Measurements from ENCODE around the gene RPL10. TPM values are rescaled to one million over a fixed set of nuclear protein-coding genes. Genes with fewer than 3 reads are reported as not detected.

RPL10 gene
- total RNA-seq (2014; rRNA removed; shearing (Covaris generic)), result 2,883 and 3,419 TPM in 2 replicates

DNA sequence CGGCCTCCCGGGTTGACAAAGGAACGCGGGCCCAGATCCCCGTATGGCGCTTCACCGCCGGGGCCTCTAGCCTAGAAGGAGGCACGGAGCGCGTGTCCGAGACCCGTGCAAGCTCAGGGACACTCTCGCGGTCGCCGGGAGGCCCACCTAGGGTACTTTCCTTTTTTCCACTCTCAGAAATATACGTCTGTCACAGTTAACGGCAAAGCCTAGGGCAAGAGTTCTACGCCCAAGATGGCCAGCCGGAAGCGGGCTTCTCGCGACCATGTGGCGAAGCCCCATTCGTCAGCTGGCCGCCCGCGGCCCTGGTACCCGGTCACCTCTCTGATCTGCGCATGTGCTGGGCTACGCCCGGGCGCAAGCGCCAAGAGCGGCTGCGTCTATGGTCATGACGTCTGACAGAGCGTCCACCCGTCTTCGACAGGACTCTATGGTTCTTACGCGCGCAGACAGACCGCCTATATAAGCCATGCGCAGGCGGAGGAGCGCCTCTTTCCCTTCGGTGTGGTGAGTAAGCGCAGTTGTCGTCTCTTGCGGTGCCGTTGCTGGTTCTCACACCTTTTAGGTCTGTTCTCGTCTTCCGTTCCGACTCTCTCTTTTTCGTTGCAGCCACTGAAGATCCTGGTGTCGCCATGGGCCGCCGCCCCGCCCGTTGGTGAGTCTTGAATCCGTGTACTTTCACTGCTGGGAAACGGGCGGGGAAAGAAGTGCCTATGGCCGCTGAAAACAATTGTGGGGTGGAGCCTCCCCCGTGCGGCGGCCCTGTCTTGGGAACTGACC, at the start of gene RPL10:
RPL10 (plus strand) TSS at position 490 of the 780 bp plus-strand sequence; CDS start at position 633, 143 bp downstream.
- DNase-seq (ENCODE audit: low spot score), result peak; percentile 94
- in situ Hi-C loops (cut with HindIII; ENCODE audit: low sequenced_read_pairs), result no loop called here

DNA sequence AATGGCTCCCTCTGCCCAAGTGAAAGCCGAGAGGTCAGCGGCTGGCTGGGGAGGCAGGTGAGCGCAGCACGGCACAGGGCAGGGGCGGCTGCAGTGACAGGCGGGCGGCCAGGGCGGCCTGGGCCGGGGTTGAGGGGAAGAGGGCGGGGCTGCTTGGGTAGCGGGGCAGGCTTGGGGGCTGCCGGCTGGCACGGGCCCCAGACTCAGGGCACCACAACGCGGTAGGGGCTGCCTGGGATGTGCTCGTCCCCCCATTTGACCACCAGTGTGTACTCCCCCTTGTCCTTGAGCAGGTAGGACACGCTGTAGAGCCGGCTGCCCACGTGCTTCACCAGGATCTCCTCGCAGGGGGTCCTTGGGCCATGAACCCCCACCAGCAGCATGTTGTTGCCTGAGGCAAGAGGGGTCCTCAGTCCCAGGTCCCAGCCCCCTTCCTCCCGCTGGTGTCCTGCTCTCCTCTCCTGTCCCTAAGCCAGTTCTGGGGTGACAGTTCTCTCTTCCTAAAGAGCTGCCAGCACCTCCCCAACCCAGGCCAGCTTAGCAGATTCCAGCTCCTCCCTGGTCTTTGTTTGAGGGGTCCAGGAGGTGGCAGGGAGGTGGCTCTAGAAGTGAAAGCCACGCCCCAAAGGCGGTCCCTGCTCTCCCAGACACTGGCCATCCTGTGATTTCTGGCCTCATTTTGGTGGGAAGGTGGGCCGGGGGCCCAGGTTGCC, 49.4 kb upstream of the RPL10 start:
- in situ Hi-C loops (cut with HindIII; ENCODE audit: low sequenced_read_pairs), result no loop called here
- no peak for DNase-seq (ENCODE audit: low spot score)

DNA sequence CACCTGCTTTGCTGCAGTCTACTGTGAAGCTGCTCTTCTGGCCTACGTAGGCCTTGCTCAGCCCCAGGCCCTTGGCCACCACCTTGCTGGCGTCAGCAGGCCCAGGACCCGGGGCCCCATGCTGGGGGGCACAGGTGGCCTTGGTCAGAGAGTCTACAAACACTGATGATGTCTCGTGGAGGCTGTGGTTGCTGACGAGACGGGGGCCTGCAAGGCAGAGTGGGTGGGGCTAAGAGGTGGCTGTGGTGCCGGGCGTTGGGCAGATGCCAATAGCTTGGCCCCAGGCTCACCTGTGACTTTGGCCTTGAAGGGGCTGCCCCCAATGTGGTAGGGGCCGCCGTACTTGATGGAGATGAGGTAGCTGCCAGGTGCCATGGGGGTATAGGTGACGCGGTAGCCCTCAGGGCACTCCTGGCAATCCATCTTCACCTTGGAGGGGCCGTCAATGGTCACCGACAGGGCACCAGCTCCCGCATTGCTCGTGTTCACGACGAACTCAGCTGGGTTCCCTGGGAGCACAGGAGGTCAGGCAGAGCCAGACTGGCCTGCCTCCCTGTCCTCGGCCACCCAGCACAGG, 48.7 kb upstream of the RPL10 start:
- in situ Hi-C loops (cut with HindIII; ENCODE audit: low sequenced_read_pairs), result no loop called here
- DNase-seq (ENCODE audit: low spot score), result no peak

DNA sequence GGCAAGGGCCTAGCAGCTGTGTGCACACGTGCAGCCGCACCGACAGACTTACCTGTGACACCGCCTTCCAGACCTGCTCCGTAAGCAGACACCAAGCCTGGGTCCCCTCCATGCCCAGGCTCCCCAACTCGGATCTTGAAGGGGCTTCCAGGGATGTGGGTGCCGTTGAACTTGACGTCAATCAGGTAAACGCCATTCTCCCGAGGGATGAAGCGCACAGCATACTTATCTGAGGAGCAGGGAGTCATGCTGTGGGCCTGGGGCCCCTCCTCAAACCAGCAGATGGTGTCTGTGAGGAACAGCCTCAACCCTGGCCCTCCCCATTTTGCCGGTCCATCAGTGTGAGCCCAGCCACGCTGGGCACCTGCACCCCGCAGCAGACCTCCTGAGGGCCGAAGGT, 48.2 kb upstream of the RPL10 start:
- in situ Hi-C loops (cut with HindIII; ENCODE audit: low sequenced_read_pairs), result no loop called here
- no peak for DNase-seq (ENCODE audit: low spot score)

DNA sequence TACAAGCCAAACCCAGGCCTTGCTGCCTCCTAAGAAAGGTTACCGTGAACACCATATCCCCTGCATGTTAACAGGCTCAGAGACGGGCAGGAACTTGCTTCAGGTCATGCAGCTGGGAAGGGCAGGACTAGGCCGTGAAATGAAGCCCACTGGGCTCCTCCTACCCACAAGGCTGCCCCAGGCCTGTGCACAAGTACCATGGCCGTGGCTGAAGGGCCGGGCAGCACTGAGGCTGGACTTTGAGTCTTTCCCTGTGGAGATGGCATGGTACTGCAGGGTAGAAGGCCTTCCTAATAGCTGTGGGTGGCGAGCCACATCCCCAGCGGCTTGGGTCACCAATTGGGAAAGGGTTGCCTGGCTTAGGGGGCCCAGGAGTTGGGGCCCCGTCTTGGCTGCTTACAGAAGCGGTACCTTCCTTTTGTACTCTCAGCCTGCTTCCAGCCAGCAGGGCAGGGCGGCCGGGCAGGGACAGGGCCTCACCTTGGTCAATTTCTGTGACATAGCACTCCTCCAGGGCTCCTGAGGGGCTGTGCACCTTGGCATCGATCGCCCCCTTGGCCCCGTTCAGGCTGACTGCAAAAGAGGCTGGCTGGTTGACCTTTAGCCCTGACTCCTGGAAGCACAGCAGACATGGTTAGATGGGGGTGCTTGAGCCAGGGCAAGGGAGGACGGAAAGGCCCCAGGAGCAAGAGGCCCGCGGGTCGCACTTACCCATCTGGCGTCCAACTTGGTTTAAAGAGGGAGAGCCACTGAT, 47.6 kb upstream of the RPL10 start:
- DNase-seq (ENCODE audit: low spot score), result no peak
- in situ Hi-C loops (cut with HindIII; ENCODE audit: low sequenced_read_pairs), result no loop called here

DNA sequence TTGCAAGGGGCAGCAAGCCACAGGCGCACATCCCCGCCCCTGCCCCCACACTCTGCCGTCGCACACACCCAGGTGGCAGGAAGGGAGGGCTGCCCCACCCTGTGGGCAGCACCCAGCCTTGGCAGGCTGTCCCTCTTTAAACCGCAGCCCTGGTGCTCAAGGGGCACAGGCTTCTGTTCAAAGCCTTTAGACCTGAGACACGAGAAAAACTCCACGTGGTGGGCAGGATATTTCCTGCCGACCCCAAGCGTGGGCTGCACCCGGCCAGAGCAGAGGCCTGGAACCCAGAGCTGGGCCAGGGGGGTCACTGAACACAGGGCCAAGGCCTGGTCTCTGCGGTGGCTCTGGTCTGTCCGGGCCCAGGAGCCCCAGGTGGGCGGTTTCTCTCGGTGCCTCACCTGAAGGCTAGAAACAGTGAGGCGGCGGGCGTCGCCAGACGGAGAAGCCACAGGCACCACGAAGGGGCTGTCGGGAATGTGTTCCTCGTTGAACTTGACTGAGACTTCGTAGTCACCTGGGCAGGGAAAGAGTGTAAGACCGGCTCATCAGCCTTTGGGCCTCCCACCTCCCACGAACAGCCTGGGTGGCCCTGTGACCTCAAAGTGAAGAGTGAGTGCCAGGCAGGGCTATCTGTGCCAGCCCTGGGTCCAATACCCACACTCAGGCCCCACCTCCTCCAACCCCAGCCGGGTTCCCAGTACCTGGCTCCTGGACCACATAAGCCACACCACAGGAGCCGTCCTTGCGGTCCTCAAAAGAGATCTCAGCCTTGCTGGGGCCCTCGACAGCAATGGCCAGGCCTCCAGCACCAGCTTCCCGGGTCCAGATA, 46.8 kb upstream of the RPL10 start:
- in situ Hi-C loops (cut with HindIII; ENCODE audit: low sequenced_read_pairs), result no loop called here

DNA sequence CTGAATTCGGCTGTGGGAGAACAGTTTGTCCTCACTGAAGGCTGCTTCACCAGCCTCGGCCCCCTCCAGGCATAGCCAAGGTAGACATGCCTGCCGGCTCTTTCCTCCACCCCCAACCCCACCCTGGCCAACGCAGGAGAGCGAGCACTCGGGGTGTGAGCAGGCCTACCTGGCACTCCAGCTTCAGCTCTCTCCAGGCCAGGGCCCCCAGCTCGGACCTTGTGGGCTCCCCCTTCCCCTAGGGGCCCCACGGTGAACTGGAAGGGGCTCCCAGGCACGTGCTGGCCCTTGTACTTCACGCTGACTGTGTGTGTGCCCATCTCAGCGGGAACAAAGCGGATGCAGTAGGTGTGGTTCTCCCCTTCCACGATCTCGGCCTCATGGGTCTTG, 46.2 kb upstream of the RPL10 start:
- no peak for DNase-seq (ENCODE audit: low spot score)
- in situ Hi-C loops (cut with HindIII; ENCODE audit: low sequenced_read_pairs), result no loop called here

More for the DNA sequence above, 46.8 kb upstream of the RPL10 start:
- no peak for DNase-seq (ENCODE audit: low spot score)

DNA sequence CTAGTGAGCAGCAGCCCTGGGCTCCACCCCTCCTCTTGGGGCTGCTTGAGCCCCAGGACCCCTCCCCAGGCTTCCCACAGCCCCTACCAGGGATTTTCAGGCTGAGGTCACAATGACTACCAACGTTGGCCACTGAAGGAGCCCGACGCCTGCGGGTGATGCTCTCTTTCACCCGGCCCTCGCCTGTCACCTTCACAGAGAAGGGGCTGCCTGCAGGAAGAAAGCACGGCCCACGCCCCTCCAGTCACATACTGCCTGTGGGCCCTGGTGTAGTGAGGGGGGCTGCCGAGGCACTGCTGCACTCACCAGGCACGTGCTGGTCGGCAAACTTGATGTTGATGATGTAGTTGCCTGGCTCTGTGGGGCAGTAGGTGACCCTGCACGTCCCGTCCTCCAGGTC, 45.7 kb upstream of the RPL10 start:
- no peak for DNase-seq (ENCODE audit: low spot score)
- in situ Hi-C loops (cut with HindIII; ENCODE audit: low sequenced_read_pairs), result no loop called here

DNA sequence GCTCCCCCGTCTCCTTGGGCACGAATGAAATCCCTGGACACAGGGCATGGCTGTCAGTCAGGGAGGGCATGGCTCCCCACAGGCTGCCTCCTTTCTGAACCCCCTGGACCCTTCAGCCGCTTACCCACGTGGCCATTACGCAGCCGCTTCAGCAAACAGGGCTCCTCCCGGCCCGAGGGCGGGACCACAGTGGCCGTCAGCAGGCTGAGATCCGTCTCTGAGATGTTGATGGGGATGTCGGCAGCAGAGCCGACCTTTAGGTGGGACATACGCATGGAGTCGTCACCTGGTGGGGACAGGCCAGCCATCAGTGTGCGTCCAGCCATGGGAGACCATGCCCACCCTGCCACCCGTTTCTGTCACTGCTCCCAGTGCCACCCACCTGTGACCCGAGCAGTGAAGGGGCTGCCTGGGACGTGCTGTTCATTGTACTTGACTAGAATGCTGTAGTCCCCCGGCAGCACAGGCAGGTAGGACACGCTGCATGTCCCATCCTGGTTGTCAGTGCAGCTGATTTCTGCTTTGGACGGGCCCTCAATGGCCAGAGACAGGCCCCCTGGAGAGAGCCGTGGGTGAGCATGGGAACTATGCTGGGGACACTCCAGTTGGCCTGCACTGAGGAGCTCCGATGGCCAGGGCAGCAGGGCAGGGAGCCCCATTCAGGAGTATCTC, 44.9 kb upstream of the RPL10 start:
- DNase-seq (ENCODE audit: low spot score), result no peak
- in situ Hi-C loops (cut with HindIII; ENCODE audit: low sequenced_read_pairs), result no loop called here

DNA sequence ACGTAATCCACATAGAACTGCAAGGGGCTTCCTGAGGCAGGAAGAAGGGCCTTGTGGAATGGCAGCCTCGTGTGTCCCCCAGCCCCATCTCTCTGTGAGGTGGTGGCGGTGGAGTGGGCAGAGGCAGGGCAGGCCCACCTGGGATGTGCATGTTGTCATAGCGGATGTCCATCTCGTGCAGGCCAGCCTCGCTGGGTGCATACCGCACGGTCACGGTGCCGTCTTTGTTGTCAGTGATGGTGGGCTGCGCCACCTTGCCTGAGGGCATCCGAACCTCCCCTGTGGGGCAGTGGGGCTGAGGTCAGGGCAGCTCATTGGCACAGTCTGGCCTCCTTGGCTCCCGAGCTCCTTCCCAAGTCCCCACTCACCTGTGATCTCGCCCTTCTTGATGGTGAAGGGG, 44.2 kb upstream of the RPL10 start:
- in situ Hi-C loops (cut with HindIII; ENCODE audit: low sequenced_read_pairs), result no loop called here
- no peak for DNase-seq (ENCODE audit: low spot score)

DNA sequence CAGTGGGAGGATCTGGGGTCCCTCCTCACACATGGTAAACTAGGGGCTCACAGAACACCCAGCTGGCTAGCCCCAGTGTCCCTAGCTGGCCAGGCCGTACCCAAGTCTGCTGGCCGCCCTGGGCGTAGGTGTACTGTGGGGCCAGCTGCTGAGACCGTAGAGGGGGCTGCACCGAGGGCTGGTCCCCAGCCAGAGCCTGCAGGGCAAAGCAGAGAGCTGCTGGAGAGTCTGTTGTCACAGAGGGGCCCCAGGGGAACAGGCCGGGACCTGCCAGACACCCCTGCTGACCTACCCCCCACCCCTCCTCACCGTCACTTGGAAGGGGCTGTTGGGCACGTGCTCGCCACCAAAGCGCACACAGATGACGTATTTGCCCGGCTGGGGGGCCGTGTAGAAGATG, 43.7 kb upstream of the RPL10 start:
- in situ Hi-C loops (cut with HindIII; ENCODE audit: low sequenced_read_pairs), result no loop called here
- DNase-seq (ENCODE audit: low spot score), result no peak

DNA sequence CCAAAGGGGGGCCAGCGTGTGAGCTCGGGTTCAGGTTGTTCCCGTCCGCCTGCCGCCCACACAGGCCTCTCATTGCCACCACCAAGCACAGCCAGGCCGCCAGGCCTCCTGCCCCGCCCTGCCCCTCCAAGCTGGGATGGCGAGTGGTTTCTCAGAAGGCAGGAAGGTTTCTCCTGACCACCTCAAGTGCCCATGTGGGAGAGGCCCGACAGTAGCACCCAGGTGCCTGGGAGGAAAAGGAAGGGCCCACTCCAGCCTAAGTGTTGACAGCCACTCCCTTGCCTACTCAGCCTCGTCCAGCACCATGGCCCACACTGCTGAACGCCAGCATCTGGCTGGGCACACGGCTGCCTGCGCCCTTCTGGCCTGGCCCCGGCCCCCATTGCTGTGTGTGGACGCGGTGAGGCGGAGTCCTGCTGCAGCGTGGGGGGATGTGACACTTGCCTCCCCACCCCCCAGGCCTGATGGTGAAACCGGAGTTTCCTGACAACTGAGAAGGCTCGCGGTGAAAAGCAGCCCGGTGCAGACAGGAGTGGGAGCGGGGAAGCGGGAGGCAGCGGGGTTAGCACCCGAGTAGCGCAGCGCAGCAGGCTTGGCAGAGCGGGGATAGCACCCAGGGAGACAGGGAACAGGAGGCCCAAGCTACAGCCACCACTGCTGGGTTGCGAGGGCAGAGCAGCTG, 42.9 kb upstream of the RPL10 start:
- DNase-seq (ENCODE audit: low spot score), result no peak
- in situ Hi-C loops (cut with HindIII; ENCODE audit: low sequenced_read_pairs), result no loop called here

DNA sequence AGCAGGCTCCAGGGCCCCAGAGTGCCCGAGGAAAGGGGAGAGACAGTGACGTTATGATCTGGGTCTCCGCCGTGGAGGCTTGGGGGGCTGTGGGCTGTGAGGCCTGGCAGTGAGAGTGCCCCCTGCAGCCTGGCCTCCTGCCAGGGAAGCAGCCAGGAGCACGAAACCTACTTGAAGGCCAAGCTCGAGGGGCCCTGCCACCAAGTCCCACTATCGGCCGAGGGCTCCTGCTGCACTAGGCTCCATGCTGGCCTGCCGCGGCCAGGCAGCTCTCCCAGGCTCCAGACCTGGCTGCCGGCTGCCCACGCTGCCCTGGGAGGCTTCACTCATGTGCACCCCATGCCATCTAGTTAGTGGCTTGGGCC, 42.4 kb upstream of the RPL10 start:
- no peak for DNase-seq (ENCODE audit: low spot score)
- in situ Hi-C loops (cut with HindIII; ENCODE audit: low sequenced_read_pairs), result no loop called here

DNA sequence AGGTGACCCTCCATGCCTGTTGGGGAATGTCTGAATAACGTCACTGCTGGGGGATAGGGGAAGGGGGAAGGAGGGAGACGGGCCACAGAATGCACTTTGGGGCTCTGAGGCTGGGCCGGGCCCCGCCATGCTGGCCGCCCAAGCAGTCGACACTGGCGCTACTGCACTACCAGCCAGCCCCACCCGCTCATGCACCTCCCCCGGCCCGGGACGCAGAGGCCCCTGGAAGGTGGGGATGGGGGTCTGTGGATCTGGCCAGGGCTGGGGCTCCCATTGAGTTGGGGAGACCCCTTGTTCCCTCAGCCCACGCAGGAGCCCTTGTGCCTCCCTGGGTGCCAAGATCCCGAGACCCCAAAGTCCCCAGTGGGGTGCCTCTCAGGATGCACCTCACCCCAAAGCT, 41.6 kb upstream of the RPL10 start:
- in situ Hi-C loops (cut with HindIII; ENCODE audit: low sequenced_read_pairs), result no loop called here
- no peak for DNase-seq (ENCODE audit: low spot score)

DNA sequence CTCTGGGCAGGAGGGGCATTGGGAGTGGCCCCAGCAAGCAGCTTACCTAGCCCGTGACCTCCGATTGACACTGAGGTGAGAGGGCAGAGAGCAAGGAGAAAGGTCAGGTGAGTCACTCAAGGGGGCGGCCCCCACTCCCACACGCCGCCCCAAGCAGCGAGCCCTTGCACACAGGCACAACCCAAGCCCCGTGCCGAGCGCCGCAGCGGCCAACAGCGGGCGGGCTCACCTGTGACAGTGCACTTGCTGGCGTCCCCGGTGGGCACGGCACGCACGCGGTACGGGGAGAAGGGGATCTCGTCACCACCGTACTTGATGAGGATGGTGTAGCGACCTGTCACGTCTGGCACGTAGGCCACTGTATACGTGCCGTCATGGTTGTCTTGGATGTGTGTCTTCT, 41.0 kb upstream of the RPL10 start:
- in situ Hi-C loops (cut with HindIII; ENCODE audit: low sequenced_read_pairs), result no loop called here
- DNase-seq (ENCODE audit: low spot score), result no peak

DNA sequence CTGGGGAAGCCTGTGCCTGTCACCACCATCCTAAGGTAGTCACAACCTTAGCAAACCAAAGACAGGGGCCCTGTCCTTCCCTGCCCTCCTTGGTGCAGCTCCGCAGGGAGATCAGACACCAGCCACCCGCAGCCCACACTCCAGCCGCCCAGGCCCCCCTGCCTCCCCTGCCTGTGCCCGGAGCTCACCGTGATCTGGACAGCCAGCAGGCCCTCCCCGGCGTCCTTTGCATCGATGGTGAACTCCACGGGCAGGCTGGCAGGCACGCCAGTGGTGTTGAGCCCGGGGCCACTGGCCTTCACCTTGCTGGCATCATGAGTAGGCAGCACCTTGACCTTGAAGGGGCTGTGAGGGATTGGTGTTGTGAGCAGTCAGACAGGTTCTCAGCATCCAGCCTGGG, 40.2 kb upstream of the RPL10 start:
- in situ Hi-C loops (cut with HindIII; ENCODE audit: low sequenced_read_pairs), result no loop called here
- no peak for DNase-seq (ENCODE audit: low spot score)

DNA sequence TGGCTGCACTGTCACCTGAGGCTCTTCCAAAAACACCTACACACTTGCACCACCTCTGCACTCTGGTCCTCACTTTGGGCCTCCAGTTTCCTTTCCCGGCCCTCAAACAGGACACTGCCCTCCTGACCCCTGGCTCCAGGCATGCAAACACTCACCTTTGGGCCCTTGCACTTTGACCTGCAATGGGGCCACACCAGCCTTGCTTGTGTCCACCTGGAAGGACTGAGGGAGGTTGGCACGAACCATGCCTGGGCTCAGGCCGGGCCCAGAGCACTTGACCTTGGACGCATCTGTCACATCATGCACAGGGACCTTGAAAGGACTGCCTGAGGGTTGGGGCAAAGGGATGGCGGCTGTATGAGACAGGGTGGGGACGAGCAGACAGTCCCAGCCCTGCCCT, 39.3 kb upstream of the RPL10 start:
- in situ Hi-C loops (cut with HindIII; ENCODE audit: low sequenced_read_pairs), result no loop called here
- no peak for DNase-seq (ENCODE audit: low spot score)
